ENCODE measurements around the gene KIAA1671.
A peak's percentile ranks its signal among the peaks of the same experiment; 100 is the strongest.
"Not testable (repeated sequence)": the region's sequence is repeated elsewhere in the genome, so short reads cannot be mapped to it uniquely, and the experiment has no call there.

The KIAA1671 gene

DNA sequence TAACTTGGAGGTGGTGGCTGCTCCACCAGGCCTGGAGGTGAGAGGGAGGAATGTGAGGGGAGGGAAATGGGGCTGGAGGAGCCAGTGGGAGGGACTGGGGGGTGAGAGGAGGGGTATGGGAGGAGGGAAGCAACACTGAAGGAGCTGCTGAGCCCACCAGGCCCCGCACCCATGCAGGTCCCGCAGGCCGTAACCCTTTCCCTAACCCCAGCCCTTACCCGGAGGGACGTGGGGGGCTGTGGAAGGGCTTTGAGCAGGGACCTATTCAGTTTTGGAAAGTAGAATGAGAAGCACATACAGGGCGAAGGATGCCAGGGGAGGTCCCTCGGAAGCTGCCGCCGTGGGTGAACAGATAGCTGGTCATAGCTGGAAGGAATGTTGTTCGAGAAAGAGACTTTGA lies 213.3 kb downstream of the KIAA1671 start:
- no peak for DNase-seq (ENCODE audit: low read depth in 1 of 2, low spot score in 1 of 2)

DNA sequence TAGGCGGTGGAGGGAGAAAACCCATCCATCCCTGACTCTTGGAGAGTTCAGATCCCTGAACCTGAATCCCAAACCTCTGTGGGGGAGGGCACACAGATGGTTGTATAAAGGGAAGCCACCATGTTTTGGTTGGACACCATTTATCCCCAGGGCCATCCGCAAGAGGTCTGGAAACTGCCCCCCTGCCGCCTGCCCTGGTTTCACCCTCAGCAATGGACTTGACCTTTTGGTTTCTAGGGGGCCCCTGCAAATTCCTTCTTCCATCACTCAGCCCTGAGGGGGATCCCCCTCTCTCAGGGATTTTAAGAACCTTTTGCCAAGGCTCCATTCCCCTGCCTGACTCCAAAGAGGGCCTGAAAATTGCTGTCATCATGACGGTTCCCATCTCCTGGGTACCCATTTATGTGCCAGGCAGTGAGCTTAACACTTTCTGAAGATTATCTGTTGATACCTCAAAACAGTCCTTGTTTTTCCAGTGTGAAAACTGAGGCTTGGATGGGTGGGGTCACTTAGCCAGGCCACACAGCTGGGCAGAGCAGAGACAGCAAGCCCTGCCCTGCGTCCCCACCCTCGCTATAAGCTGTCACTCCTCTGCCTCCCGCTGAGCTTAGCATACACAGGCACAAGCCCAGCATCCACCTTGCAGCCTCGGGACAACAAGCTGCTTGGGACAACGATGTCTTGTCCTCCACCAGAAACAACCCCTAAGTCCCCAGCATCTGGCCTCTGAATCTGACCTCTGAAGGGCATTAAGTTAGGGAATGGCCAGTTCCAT lies 213.9 kb downstream of the KIAA1671 start:
- no peak for DNase-seq (ENCODE audit: low read depth in 1 of 2, low spot score in 1 of 2)

DNA sequence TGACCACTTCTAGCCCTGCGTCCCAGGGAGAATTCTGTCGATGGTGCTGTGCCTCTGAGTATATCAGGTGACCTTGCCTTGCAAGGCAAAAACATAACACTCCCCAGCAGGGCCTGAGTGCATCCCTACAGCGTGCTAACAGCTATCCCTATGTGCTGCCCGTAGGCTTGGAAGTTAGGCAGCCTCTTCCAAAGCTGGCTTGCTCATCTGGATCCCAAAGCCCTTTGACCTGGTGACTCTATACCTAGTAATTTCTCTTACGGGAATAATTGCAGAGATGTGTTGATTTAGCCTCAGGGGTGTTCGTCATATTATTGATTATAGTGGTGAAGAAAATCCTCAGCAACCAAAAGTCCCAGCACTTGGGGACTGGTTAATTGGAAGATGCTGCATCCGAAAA lies 214.6 kb downstream of the KIAA1671 start:
- no peak for DNase-seq (ENCODE audit: low read depth in 1 of 2, low spot score in 1 of 2)

DNA sequence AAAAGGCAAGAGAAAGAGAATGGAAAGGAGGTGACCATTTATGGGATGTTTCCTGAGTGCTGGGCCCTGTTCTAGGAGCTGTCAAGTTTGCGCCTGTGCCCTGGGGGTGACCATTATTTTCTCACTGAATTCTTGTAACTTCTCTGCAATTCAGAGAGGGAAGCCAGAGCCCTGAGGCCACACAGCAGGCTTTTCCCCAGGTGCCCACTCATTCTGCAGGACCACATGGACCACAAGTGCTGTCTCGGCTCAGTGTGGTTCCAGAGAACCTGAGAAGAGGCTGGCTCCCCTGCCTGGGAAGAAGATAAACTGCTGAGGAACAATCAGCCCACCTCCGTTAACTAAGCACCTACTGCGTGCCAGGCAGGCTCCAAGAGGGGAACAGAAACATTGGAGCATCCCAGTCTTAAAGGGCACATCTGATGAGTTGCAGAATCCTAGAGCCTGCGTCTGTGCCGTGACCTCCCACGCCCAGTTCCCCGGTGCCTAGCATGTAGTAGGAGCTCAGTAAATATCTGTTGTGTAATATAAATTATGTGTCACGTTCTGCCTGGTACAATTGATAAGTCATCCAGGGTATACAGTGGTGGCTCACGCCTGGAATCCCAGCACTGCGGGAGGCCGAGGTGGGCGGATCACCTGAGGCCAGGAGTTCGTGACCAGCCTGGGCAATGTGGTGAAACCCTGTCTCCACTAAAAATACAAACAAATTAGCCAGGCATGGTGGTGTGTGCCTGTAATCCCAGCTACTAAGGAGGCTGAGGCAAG lies 215.5 kb downstream of the KIAA1671 start:
- no peak for DNase-seq (ENCODE audit: low read depth in 1 of 2, low spot score in 1 of 2)

DNA sequence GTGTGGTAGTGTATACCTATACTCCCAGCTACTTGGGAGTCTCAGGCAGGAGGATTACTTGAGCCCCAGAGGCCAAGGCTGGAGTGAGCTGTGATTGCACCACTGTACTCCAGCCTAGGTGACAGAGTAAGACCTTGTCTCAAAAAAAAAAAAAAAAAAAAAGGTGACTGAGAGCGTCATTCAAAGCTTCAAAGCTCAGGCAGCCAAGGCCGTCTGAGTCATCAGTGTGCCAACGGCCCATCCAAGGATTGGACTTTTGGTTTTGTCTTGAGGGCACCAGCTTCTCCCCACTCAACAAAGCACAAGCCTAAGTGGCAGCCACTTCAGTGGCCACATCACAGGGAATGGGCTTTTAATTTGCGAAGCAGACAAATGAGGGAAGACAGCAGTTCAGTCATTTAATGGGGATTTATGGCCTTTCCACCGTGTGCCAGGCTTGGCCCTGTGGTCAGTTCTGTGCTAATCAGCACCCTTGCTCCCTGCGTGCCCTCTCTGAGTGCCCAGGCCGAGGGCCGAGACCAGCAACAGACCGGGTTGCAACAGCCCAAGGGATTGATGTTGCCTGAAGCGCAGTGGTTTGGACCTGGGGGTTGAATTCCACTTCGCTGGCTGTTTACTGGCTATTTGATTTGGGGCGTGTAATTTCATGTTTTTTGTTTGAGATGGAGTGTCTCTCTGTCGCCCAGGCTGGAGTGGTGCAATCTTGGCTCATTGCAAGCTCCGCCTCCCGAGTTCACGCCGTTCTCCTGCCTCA lies 216.9 kb downstream of the KIAA1671 start:
- DNase-seq (ENCODE audit: low read depth in 1 of 2, low spot score in 1 of 2): no peak

DNA sequence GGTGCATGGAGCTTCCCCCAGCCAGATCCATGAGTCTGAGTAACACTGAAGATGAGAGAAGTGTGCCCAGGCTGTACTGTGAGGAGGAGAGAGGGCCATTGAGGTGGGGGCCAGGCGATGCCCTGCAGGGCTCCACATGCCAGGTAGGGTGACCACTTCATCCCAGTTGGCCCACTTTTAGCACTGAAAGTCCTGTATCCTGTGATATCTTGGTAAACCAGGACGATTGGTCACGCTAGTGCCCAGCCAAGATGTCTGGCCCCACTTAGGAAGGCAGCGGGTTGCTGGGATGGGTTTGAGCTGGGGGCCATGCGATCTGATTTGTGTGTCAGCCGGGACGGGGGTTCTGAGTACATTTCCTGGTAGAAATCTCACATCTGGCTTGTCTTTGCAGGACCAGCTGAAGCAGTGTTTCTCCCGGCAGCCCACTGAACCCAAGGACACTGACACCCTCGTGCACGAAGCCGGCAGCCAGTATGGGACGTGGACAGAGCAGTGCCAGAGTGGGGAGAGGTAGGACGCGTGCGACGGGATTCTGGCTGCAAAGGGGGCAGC lies 218.0 kb downstream of the KIAA1671 start:
- no peak for DNase-seq (ENCODE audit: low read depth in 1 of 2, low spot score in 1 of 2)

DNA sequence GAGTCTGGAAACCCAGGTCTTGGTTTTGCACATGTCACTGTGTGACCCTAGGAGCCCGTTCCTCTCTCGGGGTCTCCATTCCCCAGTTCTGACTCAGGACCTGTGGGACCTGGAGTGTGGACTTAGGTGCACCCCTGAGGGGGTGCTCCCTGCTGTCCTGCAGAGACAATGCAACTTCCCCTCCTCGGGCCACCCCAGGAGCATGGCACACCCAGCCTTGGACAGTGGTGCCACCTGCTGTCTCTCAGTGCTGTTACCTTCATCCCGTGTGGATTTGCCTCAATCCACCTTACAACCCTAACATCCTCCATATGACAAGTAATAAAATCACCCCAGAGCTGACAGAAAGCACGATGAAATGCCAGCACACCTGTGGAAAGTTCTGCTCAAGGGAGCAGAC lies 219.6 kb downstream of the KIAA1671 start:
- peak in 1 of 2 donors; percentile 5 for DNase-seq (ENCODE audit: low read depth in 1 of 2, low spot score in 1 of 2)

DNA sequence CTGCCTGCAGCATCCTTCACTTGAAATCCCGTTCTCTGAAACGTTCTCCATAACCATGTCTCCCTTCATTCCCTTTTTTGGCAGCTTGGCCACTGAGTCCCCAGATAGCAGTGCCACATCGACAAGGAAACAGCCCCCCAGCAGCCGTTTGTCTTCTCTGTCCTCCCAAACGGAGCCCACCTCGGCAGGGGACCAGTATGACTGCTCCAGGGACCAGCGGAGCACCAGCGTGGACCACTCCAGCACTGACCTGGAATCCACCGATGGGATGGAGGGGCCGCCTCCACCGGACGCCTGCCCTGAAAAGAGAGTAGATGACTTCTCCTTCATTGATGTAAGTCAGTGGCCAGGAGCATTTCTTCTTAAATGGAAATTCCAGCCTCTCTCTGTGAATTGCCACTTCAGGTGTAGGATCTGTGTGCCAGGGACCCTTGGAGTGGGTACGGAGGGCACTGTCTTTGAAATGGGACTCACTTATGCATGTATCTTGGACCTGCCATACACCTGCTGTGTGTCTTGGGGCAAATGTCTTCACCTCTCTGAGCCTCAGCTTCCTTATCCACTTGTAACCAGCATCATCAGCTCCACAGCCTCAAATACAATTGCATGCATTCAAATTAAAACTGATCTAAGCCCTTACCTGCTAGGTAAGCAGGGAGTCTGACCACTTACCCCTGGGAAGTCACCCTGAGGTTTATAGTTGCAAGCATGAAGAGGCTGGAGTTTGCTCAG lies 221.8 kb downstream of the KIAA1671 start:
- no peak for DNase-seq (ENCODE audit: low read depth in 1 of 2, low spot score in 1 of 2)

DNA sequence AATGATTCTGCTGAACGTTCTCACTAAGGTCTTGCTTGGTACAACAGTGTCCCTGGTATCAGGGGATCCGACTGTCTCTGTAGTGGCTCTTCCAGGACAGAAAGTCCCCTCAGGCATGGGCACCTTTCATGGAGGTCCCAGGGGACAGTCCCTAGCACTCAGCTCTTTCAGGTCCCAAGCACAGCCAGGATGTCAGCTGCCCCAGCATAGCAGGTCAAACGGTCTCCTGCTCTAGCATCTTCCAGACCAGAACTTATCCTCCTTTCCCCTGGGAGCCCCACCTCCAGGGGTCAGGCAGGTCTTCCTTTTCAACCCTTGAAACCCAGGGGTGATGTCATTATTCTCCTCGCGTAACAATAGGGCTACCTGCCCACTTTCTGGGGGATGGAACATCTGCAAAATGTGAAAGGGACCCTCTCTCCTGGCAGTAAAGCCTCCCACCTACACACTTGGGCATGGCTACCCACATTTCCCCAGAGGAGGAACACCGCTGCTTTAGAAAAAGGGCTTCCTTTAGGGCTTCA lies 222.4 kb downstream of the KIAA1671 start:
- no peak for DNase-seq (ENCODE audit: low read depth in 1 of 2, low spot score in 1 of 2)

DNA sequence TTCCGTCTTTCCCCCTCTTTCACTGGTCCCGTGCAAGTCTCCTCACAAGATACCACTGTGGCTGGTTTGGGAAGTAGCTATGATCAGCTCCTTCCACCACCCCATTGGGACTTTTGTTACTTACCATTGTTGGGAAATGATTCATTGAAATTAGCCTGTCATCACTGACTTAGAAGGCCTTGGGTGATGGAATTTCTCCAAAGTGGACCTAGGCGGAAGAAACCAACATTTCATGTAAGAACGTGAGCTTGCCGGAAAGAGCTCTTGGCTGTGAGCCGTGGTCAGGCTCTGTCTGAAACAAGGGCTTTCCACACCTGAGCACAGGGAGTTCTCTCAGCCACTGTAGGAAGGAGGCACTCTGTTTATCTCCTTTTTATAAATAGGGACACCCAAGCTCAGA lies 223.7 kb downstream of the KIAA1671 start:
- no peak for DNase-seq (ENCODE audit: low read depth in 1 of 2, low spot score in 1 of 2)

DNA sequence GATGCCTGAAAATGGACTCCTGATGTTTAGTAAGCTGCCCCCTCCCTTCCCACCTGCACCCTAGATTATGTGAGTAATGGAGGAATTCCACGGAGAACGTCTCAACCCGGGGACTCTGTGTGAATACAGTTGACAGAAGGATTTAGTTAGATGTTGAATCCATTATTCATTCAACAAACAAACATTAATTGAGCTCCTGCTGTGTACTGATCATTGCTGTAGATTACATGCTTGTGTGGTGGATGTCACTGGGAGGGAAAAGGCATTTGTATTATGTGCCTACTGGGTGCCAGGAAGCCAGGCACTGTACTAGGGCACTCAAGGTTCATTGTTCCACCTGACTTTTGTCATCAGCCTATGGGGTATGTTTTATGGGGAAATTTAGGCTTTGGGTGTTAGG lies 224.3 kb downstream of the KIAA1671 start:
- no peak for DNase-seq (ENCODE audit: low read depth in 1 of 2, low spot score in 1 of 2)

DNA sequence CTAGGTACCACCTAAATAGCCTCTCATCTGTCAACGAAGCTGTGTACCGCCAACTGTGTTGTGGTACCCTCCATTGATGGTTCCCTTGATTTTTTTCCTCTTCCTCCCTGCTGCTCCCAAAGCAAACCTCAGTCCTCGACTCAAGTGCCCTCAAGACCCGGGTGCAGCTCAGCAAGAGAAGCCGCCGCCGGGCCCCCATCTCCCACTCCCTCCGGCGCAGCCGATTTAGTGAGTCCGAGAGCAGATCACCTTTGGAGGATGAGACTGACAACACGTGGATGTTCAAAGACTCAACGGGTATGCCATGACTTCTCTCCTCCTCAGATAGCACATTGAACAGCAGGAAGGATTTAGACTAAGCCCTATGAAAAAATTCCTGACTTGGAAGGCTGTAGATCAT lies 224.7 kb downstream of the KIAA1671 start:
- DNase-seq (ENCODE audit: low read depth in 1 of 2, low spot score in 1 of 2): no peak

DNA sequence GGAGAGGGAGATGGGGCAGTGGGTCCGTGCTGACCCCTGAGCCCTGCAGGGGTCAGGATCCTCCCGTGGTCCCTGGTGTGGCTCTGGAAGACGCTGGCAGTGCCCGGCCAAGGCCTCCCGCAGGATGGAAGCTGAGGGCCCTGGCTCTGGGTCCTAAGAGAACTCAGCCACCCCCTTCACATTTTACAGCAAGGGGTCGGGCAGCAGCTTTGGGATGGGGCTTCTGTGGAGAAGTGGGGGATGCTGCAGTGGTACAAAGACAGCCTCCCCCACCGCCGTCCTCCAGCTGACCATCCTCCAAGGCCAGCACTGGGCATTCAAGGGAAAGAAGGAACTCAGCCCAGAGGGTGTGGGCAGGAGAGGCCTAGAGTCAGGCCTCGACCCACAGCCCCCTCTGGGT lies 225.4 kb downstream of the KIAA1671 start:
- DNase-seq (ENCODE audit: low read depth in 1 of 2, low spot score in 1 of 2): no peak

DNA sequence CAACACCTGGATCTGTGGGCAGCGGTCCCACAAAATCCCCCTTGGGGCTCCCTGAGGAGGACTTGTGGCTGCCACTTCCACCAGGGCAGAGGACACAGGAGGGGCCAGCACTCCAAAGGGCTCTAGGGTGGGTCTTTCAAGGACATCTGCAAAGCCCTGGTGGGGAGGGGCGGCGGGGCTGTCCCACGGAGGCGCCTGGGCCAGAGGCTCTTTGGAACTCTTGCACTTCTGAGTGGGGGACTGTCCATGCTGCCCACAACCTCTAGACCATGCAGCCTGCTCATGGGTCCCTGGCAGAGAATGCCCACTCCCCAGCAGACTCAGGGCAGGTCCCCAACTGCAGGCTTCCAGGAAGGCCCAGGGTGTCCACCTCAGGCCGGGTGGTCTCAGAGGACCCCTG lies 225.8 kb downstream of the KIAA1671 start:
- DNase-seq (ENCODE audit: low read depth in 1 of 2, low spot score in 1 of 2): peak in 1 of 2 donors; percentile 5

DNA sequence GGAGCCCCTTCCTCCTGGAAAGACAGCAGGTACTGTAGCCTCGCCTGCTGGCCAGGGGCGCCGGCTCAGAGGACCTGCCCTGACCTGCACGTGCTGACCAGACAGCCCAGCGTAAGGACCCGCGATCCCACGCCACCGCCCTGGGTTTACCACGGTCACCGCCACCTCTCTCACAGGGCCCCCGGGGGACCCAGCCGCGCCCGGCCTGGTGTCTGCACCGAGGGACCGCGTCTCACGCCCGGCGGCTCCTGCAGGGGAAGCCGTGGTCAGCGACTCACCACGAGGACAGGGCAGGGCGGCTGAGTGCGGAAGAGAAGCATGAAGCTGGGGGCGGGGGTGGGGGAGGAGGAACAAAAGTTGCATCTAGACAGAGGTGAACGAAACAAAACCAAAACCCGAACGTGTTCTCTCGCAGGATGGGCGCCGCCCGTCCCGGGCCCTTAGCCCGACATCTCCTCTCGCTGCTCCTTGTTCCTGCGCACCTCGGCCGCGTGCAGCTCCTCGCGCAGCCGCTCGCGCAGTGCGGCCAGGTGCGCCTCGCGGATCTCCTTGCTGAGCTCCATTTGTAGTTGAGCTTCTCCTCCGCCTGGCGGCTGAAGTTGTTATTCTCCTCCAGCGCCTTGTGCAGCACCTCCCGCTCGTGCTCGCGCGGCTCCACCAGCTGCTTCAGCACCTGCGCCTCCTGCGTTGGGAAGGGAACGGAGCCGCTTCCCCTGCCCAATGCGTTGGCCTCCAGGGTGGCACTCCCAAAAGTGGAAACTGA lies 226.5 kb downstream of the KIAA1671 start:
- not testable (repeated sequence) for DNase-seq (ENCODE audit: low read depth in 1 of 2, low spot score in 1 of 2)

DNA sequence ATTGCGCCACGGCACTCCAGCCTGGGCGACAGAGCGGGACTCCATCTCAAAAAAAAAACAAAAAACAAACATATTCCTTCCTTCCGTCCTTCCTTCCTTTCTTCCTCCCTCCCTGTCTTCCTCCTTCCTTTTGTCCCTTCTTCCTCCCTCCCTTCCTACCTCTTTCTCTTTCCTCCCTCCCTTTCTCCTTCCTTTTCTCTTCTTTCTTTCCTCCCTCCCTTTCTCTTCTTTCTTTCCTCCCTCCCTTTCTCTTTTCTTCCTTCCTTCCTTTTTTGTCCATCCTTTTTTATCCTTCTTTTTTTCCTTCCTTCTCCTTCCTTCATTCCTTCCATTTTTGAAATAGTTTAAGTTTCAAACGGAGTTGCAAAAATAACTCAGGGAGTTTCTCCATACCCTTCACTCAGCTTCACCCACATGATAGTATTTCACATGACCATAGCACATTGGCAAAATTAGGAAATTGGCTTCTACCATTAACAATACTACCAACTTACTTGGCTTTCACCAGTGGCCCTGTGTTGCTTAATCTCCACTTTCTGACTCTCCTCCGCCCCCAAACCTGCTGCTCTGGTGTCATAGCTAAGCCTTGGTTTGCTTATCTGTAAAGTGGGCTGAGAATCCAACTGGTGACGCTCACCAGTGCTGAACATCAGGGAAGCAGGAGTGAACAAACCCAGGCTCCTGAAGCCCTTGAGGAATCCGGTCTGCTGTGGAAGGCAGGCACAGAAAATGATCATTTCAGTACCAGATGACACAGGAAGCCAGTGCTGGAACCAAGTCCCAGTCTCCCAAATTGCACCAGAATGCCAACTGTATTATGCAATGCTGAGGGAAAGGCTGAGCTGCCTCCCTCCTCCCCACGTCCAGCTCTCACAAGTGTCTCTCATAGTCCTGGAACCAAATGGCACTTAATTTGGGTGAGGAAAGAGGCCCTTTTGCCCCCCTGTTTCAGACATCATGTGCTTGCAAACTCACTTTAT lies 229.9 kb downstream of the KIAA1671 start:
- DNase-seq (ENCODE audit: low read depth in 1 of 2, low spot score in 1 of 2): no peak

DNA sequence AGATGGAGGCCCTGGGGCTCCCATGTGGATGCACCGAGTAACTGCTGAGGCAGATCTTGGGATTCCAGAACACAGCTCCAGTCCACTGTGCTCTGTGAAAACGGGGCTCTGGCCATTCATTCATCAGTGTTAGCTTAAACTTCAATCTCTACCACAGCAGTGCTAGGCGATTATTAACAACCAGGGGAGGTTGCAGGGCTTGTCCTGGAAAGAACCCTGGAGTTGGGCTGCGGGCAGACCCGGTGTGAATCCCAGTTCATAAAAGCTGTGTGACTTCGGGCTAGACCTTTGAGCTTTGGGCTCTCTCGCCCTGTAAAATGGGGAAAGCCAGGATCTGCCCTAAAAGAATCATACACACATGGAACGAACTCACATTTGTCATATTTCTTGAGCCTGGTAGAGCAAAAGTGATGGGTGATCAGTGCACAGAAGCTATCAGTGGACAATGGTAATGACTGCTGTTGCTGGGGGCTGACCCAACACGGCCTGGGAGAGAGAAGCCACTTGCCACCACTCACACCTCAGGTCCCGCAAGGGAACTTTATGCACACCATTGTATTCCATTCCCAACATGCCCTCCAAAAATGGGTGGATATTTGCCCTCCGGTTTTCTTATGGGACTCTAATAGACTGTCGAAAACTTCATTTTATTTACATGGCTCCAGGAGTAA lies 231.6 kb downstream of the KIAA1671 start:
- no peak for DNase-seq (ENCODE audit: low read depth in 1 of 2, low spot score in 1 of 2)

DNA sequence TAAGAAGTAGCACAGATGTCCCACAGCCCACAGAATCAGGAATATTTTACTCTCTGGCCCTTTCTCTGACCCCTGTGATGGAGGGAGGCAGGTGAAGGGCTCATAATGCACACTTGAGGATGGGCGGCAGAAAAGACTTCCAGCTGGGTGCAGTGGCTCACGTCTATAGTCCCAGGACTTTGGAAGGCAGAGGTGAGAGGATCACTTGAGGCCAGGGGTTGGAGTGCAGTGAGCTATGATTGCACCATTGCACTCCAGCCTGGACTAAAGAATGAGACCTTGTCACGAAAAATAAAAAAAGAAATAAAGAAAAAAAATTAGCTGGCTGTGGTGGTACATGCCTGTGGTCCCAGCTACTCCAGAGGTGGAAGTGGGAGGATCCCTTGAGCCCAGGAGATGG lies 233.6 kb downstream of the KIAA1671 start:
- DNase-seq (ENCODE audit: low read depth in 1 of 2, low spot score in 1 of 2): no peak

Data from activated T-helper 1 cell treated with anti-CD3 and anti-CD28 coated beads, Interleukin-2, amount 50 U/mL, for 16 hours (primary cell).